PC-3 (cell line): Measurements from ENCODE around the gene ACVR1B.

ENCODE experiments used
- EZH2phosphoT487 ChIP-seq: fragments of 300-600 bp; sonication (generic); IDR thresholded peaks from 2 replicates; pipeline ENCODE4 v1.6.1; 2018; ENCODE audit warnings: mild to moderate bottlenecking, antibody characterized with exemption, low read length, borderline replicate concordance
- TF ChIP-seq, protein P1 (sequence below): fragments of 300-600 bp; sonication (generic); conservative IDR thresholded peaks from 2 replicates; pipeline ENCODE4 v1.5.1; 2017; ENCODE audit warnings: antibody characterized with exemption, low read depth, mild to moderate bottlenecking, low read length

GRCh38 chr12:52043386-52044212 is 92.1 kb downstream of the ACVR1B start:
- TF ChIP-seq, protein P1, sequence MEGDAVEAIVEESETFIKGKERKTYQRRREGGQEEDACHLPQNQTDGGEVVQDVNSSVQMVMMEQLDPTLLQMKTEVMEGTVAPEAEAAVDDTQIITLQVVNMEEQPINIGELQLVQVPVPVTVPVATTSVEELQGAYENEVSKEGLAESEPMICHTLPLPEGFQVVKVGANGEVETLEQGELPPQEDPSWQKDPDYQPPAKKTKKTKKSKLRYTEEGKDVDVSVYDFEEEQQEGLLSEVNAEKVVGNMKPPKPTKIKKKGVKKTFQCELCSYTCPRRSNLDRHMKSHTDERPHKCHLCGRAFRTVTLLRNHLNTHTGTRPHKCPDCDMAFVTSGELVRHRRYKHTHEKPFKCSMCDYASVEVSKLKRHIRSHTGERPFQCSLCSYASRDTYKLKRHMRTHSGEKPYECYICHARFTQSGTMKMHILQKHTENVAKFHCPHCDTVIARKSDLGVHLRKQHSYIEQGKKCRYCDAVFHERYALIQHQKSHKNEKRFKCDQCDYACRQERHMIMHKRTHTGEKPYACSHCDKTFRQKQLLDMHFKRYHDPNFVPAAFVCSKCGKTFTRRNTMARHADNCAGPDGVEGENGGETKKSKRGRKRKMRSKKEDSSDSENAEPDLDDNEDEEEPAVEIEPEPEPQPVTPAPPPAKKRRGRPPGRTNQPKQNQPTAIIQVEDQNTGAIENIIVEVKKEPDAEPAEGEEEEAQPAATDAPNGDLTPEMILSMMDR, result no peak
- TF ChIP-seq EZH2phosphoT487, result no peak
